HepG2 (cell line): ENCODE results near the gene ADARB2. TPM values are rescaled to one million over a fixed set of nuclear protein-coding genes. Genes with fewer than 3 reads are reported as not detected.

ENCODE experiments used
- CEBPB ChIP-seq: IDR thresholded peaks from 2 replicates; pipeline ENCODE4 v1.6.1; 2011; ENCODE audit warnings: low read depth, low read length, improper control_type of control experiment, borderline replicate concordance
- FOXK1 ChIP-seq: sonication (generic); formaldehyde crosslinking; IDR thresholded peaks from 2 replicates; pipeline ENCODE4 v1.4.0; 2020; ENCODE audit warnings: low read depth, missing genetic modification reagents, borderline replicate concordance
- FOXM1 ChIP-seq: sonication (generic); formaldehyde crosslinking; IDR thresholded peaks from 2 replicates; pipeline ENCODE4 v1.5.0; 2020; ENCODE audit warnings: missing genetic modification reagents
- GATA4 ChIP-seq: sonication (generic); IDR thresholded peaks from 2 replicates; pipeline ENCODE4 v1.6.1; 2016; ENCODE audit warnings: antibody characterized with exemption, low read depth, borderline replicate concordance
- HMGXB4 ChIP-seq, 2 experiments: sonication (generic) in 1 of 2; formaldehyde crosslinking in 1 of 2; IDR thresholded peaks; 2 replicates each; pipeline versions ENCODE4 v1.4.0 to v1.6.1; 2018 to 2020; ENCODE audit warnings: missing genetic modification reagents in 2 of 2, borderline replicate concordance in 1 of 2, low read depth in 1 of 2, mild to moderate bottlenecking in 1 of 2, missing biosample characterization in 1 of 2
- KAT8 ChIP-seq: IDR thresholded peaks from 2 replicates; pipeline ENCODE4 v1.6.1; 2016; ENCODE audit warnings: missing genetic modification reagents, missing compliant biosample characterization
- KDM1A ChIP-seq: IDR thresholded peaks from 2 replicates; pipeline ENCODE4 v1.6.1; 2016; ENCODE audit warnings: missing compliant biosample characterization
- MIER2 ChIP-seq: IDR thresholded peaks from 2 replicates; pipeline ENCODE4 v1.6.1; 2016; ENCODE audit warnings: missing biosample characterization, missing genetic modification reagents
- RARA ChIP-seq: IDR thresholded peaks from 2 replicates; pipeline ENCODE4 v1.6.1; 2016; ENCODE audit warnings: missing genetic modification reagents, missing compliant biosample characterization
- REST ChIP-seq, 2 experiments: IDR thresholded peaks; 2 replicates each; pipeline ENCODE4 v1.6.1; 2011 to 2012; ENCODE audit warnings: low read length in 2 of 2, borderline replicate concordance in 1 of 2, low read depth in 1 of 2, mild to moderate bottlenecking in 1 of 2, moderate library complexity in 1 of 2
- SAP130 ChIP-seq: IDR thresholded peaks from 2 replicates; pipeline ENCODE4 v1.6.1; 2016; ENCODE audit warnings: low read depth
- ZNF407 ChIP-seq: sonication (generic); formaldehyde crosslinking; IDR thresholded peaks from one replicate; pipeline ENCODE4 v1.5.1; 2020; ENCODE audit warnings: mild to moderate bottlenecking, missing genetic modification reagents; ENCODE audit errors: not compliant biosample characterization
- polyA plus RNA-seq, 8 experiments: library from polyadenylated mRNA; depleted of rRNA in 3 of 8; stranded (reverse) in 7 of 8; unstranded in 1 of 8; fragments of >200 nt; fragmentation: Illumina TruSeq in 4 of 8; extraction: Trizol in 4 of 8; gene quantifications; 2 replicates each; pipeline versions ENCODE4 v1.2.1 to v1.2.3, GENCODE V29; 2011 to 2016; ENCODE audit warnings: low read depth in 4 of 8, missing spikeins in 1 of 8, mixed read lengths in 1 of 8; ENCODE audit not compliant: insufficient read depth in 1 of 8
- total RNA-seq, 5 experiments: library from RNA; depleted of rRNA; stranded (reverse); fragments of >200 nt; fragmentation: Illumina TruSeq; extraction: Trizol; gene quantifications; 2 replicates each; pipeline ENCODE4 v1.2.3, GENCODE V29; 2016; ENCODE audit warnings: low read depth in 1 of 5

ADARB2 gene
- total and polyA plus RNA-seq, 2 of the 13 experiments (the other 11 are each of a cell fraction or from before 2014, with no cell fraction given), result not detected

- TF ChIP-seq REST (IDR thresholded peaks at IDR 0.05; ENCODE audit: borderline replicate concordance in 1 of 2, low read depth in 1 of 2, low read length in 2 of 2) (no peak), KAT8 (CRISPR knock-in tag) (no peak), RARA (CRISPR knock-in tag) (no peak), KDM1A (CRISPR knock-in tag) (no peak), ZNF407 (CRISPR knock-in tag) (no peak), SAP130 (no peak), FOXM1 (CRISPR knock-in tag) (no peak), FOXK1 (CRISPR knock-in tag) (no peak), CEBPB (no peak), GATA4 (no peak), HMGXB4 (CRISPR knock-in tag; IDR thresholded peaks at IDR 0.05; ENCODE audit: borderline replicate concordance in 1 of 2, low read depth in 1 of 2) (no peak), MIER2 (no peak)
These were observed 369.1 kb downstream of the ADARB2 start (continued) for GRCh38 chr10:1367938-1368841.
